Lung (tissue), 12 donors: Measurements from ENCODE around the gene UBASH3B. TPM values are rescaled to one million over a fixed set of nuclear protein-coding genes. Genes with fewer than 3 reads are reported as not detected.

ENCODE experiments used
- ATAC-seq: fragments of 200-7000 bp; cut with Tn5 transposase; one replicate; pipeline ENCODE4 v1.9.1; 2020; ENCODE audit warnings: moderate number of reproducible peaks; ENCODE audit not compliant: insufficient read depth, low FRiP score
- DNase-seq, 3 donors: peaks; one replicate each; pipeline ENCODE4 v3.0.0-alpha.2; 2013 to 2017
- H3K27ac ChIP-seq, 2 donors: one replicate each; pipeline ENCODE4 v1.5.1; 2013; ENCODE audit warnings: mild to moderate bottlenecking in 2 of 2, moderate library complexity in 2 of 2, control low read depth in 1 of 2, inconsistent platforms in 1 of 2, low read depth in 1 of 2, low read length in 1 of 2
- H3K27me3 ChIP-seq, 3 donors: one replicate each; pipeline ENCODE4 v1.5.1; 2013; ENCODE audit warnings: low read length in 2 of 3; ENCODE audit not compliant: control insufficient read depth in 3 of 3, insufficient read depth in 3 of 3
- H3K36me3 ChIP-seq, 4 donors: one replicate each; pipeline ENCODE4 v1.5.1; 2013; ENCODE audit warnings: low read length in 4 of 4, mild to moderate bottlenecking in 1 of 4, moderate library complexity in 1 of 4; ENCODE audit not compliant: control insufficient read depth in 4 of 4, insufficient read depth in 4 of 4
- H3K4me1 ChIP-seq, 5 donors: one replicate each; pipeline ENCODE4 v1.5.1; 2013; ENCODE audit warnings: low read length in 5 of 5, mild to moderate bottlenecking in 2 of 5, moderate library complexity in 1 of 5; ENCODE audit not compliant: control insufficient read depth in 5 of 5, insufficient read depth in 5 of 5
- H3K4me3 ChIP-seq: one replicate; pipeline ENCODE4 v1.5.1; 2013; ENCODE audit warnings: mild to moderate bottlenecking, control low read depth, moderate library complexity
- H3K9ac ChIP-seq, 2 donors: one replicate each; pipeline ENCODE4 v1.5.1; 2013; ENCODE audit warnings: low read length in 2 of 2, control low read depth in 1 of 2; ENCODE audit not compliant: insufficient read depth in 1 of 2
- H3K9me3 ChIP-seq, 4 donors: one replicate each; pipeline ENCODE4 v1.5.1; 2013; ENCODE audit warnings: low read length in 3 of 4, mild to moderate bottlenecking in 1 of 4, moderate library complexity in 1 of 4; ENCODE audit not compliant: control insufficient read depth in 4 of 4, insufficient read depth in 3 of 4
- CTCF ChIP-seq: IDR thresholded peaks from 2 replicates; pipeline ENCODE4 v1.5.1; 2012; ENCODE audit warnings: mild to moderate bottlenecking; ENCODE audit errors: control extremely low read depth, extremely low read depth
- WGBS, 2 donors: extraction: QIAGEN DNeasy Blood & Tissue Kit; methylation state at CpG; one replicate each; pipeline ENCODE4 v1.1.7; 2013; 5-methylcytosine and 5-hydroxymethylcytosine counted together
- polyA plus RNA-seq, 2 donors: library from polyadenylated mRNA; stranded (reverse); fragments of 200-250 nt; gene quantifications; one replicate each; pipeline ENCODE4 v1.2.1, GENCODE V29; 2013
- total RNA-seq, 2 donors: library from RNA; depleted of rRNA in 1 of 2; stranded (reverse); fragments of >200 nt in 1 of 2; gene quantifications; one replicate each; pipeline ENCODE4 v1.2.1, GENCODE V29; 2014 to 2021
- donor health status: control.
- donor health status: control.
- donor health status: Bipolar disorder and iron deficiency.
- donor health status: healthy.
- donor health status: DM: yes; HTN: yes; CAD: no.

The UBASH3B gene
- total and polyA plus RNA-seq, 4 donors = 5.8 to 51.2 (median 12.4) TPM

GRCh38 chr11:122645847-122646246 is 9.7 kb upstream of the UBASH3B start:
- Histone ChIP-seq H3K9ac (no peak overlapping the region), H3K9me3 (no peaks in the 10 kb centered on the region), H3K4me1 (no peaks in the 10 kb centered on the region), H3K27me3 (no peaks in the 10 kb centered on the region), H3K27ac (no peak overlapping the region), H3K36me3 (no peaks in the 10 kb centered on the region), H3K4me3 (no peak overlapping the region)
- TF ChIP-seq CTCF = no peak
- ATAC-seq (no peak), DNase-seq (no peak)
- WGBS, 2 donors = 93 to 98% methylated on average over 5 of the region's 5 CpGs

GRCh38 chr11:122646549-122647340 is 8.8 kb upstream of the UBASH3B start:
- no peak for ATAC-seq
- 69 to 70% methylated on average over 6 of the region's 6 CpGs for WGBS, 2 donors

GRCh38 chr11:122647736-122648275 is 7.7 kb upstream of the UBASH3B start:
- Histone ChIP-seq H3K4me3 (no peak overlapping the region), H3K9me3 (no peaks in the 10 kb centered on the region), H3K9ac (no peak overlapping the region), H3K27me3 (no peaks in the 10 kb centered on the region), H3K4me1 (no peaks in the 10 kb centered on the region), H3K27ac (no peak overlapping the region), H3K36me3 (no peaks in the 10 kb centered on the region)
- no peak for DNase-seq
- TF ChIP-seq CTCF = no peak
- no peak for ATAC-seq

More at GRCh38 chr11:122646549-122647340, 8.8 kb upstream of the UBASH3B start:
- Histone ChIP-seq H3K9me3 (no peaks in the 10 kb centered on the region), H3K36me3 (no peaks in the 10 kb centered on the region), H3K4me3 (no peak overlapping the region), H3K4me1 (no peaks in the 10 kb centered on the region), H3K27ac (no peak overlapping the region), H3K9ac (no peak overlapping the region), H3K27me3 (no peaks in the 10 kb centered on the region)
- TF ChIP-seq CTCF = no peak
- DNase-seq = peak in 1 of 3 donors; percentile 37
